ENCODE results near the gene SS18L1.

The SS18L1 gene

DNA sequence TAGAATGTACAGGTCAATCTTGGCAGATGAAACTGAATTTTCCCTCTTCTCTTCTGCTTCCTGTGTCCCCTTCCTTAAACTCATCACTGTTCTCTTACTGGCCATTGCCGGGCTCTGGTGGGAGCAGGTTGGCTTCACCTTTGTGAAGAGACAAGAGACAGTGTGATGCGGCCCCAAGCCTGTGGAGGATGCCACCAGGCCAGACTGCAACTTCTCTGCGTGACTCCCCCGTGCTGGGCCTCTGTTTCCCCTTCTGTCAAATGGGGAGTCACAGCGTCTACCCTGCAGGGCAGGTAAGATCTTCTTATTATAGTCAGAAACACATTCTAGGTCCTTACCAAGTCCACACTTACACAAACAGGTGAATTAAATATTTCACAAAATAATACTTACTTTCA lies 23.2 kb upstream of the SS18L1 start (continued):
- TF ChIP-seq, protein P1, sequence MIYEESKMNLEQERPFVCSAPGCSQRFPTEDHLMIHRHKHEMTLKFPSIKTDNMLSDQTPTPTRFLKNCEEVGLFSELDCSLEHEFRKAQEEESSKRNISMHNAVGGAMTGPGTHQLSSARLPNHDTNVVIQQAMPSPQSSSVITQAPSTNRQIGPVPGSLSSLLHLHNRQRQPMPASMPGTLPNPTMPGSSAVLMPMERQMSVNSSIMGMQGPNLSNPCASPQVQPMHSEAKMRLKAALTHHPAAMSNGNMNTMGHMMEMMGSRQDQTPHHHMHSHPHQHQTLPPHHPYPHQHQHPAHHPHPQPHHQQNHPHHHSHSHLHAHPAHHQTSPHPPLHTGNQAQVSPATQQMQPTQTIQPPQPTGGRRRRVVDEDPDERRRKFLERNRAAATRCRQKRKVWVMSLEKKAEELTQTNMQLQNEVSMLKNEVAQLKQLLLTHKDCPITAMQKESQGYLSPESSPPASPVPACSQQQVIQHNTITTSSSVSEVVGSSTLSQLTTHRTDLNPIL (CRISPR knock-in tag; IDR thresholded peaks at IDR 0.05; ENCODE audit: low read depth): no peak
- TF ChIP-seq ARNTL (CRISPR knock-in tag; IDR thresholded peaks at IDR 0.05; ENCODE audit: borderline replicate concordance, low read depth): no peak

DNA sequence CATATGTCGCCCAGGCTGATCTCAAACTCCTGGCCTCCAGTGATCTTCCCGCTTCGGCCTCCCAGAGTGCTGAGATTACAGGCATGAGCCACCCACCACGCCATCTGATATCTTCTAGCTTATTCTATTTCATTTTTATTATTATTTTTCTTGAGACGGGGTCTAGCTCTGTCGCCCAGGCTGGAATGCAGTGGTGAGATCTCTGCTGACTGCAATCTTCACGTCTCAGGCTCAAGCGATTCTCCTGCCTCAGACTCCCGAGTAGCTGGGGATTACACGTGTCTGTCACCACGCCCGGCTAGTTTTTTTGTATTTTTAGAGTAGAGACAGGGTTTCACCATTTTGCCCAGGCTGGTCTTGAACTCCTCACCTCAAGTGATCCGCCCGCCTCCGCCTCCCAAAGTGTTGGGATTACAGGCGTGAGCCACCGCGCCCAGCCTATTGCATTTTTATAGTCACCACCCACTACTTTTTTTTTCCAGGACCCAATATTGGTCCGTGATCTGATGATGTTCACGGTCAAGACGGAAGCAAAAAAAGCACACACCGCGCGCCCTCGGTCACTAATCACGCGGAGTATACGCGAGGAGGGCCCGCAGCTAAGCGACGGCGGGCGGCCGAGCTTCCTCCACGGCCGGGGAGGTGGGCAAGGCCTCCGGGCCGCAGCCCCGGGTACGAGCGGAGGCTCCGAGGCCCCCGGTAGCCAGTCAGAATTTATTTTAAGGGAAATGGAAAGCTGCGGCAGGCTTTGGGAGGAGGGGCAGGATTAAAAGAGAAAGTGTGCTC lies 22.4 kb upstream of the SS18L1 start:
- TF ChIP-seq TOX (CRISPR knock-in tag; IDR thresholded peaks at IDR 0.05; ENCODE audit: borderline replicate concordance) (no peak), ZNF70 (CRISPR knock-in tag; IDR thresholded peaks at IDR 0.05) (no peak)
- peak; percentile 16 for ATAC-seq

DNA sequence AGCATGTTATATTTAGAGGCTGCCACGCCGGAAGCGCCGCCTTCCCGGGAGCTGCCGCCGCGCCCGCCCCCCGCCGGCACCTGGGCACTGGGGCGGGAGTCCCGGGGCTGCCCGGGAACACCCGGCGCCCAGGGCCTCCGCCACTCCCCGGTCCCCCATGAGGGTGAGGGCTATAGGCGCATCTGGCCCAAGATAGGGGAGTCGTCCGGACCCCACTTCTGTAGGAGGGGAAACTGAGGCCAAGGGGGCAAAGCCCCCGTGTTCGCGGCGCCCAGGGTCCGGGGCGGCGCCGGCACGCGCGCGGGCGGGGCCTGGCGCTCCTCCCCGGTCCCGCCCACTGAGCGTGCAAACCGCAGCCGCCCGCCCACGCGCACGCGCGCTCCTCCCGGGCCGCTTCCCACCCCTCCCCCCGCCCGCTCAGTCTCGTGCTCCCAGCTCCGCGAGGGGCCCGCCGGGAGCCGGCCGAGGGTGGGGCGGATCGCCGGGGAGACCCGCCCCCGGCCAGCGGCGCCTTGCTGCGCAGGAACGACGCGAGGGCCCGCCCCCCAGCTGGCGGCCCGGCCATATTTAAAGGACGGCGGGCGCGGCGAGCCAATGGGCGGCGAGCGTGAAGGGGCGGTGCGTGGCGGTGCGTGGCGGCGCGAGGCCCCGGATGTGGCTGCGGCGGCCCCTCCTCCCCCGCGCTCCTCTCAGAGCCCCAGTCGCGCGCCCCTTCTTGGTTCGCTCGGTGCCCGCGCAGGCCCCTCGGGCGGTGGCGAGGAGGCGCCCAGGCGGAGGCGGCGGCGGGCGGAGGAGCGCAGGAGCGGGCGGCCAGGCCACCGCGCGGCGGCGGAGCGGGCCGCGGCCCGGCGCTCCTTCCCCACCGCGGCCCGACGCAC lies 21.6 kb upstream of the SS18L1 start, which contains the start of gene LSM14B:
TSS of gene LSM14B (plus strand) at position 700 of the 878 bp plus-strand sequence. CDS start 192 bp downstream, outside the sequence.
- TF ChIP-seq ZNF70 (CRISPR knock-in tag; IDR thresholded peaks at IDR 0.05): no peak
- no peak for TF ChIP-seq ZFP3 (CRISPR knock-in tag; IDR thresholded peaks at IDR 0.05)
- TF ChIP-seq OSR1 (CRISPR knock-in tag; IDR thresholded peaks at IDR 0.05): no peak
- TF ChIP-seq ZNF8 (CRISPR knock-in tag; IDR thresholded peaks at IDR 0.05): no peak
- ATAC-seq: peak; percentile 83

DNA sequence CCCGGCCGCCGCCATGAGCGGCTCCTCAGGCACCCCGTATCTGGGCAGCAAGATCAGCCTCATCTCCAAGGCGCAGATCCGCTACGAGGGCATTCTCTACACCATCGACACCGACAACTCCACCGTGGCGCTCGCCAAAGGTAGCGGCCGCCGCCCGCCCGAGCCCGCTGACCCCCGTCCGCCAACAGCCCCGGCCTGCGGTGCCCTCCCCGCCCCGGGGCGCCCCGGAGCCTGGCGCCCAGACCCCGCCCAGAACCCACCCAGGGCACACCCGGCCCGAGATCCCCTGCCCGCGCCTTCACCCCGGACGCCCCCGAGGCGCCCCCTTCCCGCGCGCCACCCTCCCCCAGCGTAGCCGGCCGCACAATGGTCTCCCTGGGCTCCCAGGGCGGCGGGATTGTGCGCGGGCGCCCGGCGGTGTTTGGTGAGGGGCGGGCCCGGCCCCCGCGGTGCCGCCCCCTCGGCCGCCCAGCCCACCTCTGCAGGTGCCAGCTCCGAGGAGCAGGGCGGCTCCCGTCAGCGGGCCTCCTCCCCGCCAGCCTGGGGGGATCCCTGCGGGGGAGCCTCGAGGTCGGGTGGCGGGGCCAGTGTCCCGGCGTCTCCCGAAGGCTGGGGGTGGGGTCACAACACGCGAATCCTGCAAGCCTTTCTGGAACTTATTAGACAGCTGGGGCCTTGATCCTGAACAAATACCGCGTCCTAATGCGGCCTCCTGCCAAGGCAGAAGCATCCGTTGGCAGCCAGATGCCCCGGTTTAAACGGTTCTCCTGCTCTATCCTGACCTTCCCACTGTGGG lies 20.7 kb upstream of the SS18L1 start:
- TF ChIP-seq ARNTL (CRISPR knock-in tag; IDR thresholded peaks at IDR 0.05; ENCODE audit: borderline replicate concordance, low read depth) (no peak), RARB (CRISPR knock-in tag; IDR thresholded peaks at IDR 0.05) (no peak), PPARA (CRISPR knock-in tag; IDR thresholded peaks at IDR 0.05; ENCODE audit: borderline replicate concordance) (no peak), CSDC2 (CRISPR knock-in tag; IDR thresholded peaks at IDR 0.05) (no peak), BACH2 (CRISPR knock-in tag; IDR thresholded peaks at IDR 0.05; ENCODE audit: borderline replicate concordance) (no peak), ZFP3 (CRISPR knock-in tag; IDR thresholded peaks at IDR 0.05) (no peak), TOX (CRISPR knock-in tag; IDR thresholded peaks at IDR 0.05; ENCODE audit: borderline replicate concordance) (no peak), ISL1 (CRISPR knock-in tag; IDR thresholded peaks at IDR 0.05) (no peak), TCF4 (CRISPR knock-in tag; IDR thresholded peaks at IDR 0.05; ENCODE audit: borderline replicate concordance) (no peak), ZNF8 (CRISPR knock-in tag; IDR thresholded peaks at IDR 0.05) (no peak), GLIS3 (CRISPR knock-in tag; IDR thresholded peaks at IDR 0.05) (no peak), ZFP30 (CRISPR knock-in tag; IDR thresholded peaks at IDR 0.05) (no peak), OSR1 (CRISPR knock-in tag; IDR thresholded peaks at IDR 0.05) (no peak), ZNF70 (CRISPR knock-in tag; IDR thresholded peaks at IDR 0.05) (no peak)
- TF ChIP-seq, protein P2, sequence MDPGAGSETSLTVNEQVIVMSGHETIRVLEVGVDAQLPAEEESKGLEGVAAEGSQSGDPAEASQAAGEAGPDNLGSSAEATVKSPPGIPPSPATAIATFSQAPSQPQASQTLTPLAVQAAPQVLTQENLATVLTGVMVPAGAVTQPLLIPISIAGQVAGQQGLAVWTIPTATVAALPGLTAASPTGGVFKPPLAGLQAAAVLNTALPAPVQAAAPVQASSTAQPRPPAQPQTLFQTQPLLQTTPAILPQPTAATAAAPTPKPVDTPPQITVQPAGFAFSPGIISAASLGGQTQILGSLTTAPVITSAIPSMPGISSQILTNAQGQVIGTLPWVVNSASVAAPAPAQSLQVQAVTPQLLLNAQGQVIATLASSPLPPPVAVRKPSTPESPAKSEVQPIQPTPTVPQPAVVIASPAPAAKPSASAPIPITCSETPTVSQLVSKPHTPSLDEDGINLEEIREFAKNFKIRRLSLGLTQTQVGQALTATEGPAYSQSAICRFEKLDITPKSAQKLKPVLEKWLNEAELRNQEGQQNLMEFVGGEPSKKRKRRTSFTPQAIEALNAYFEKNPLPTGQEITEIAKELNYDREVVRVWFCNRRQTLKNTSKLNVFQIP (CRISPR knock-in tag; IDR thresholded peaks at IDR 0.05; ENCODE audit: borderline replicate concordance, low read depth): no peak
- TF ChIP-seq, protein P3, sequence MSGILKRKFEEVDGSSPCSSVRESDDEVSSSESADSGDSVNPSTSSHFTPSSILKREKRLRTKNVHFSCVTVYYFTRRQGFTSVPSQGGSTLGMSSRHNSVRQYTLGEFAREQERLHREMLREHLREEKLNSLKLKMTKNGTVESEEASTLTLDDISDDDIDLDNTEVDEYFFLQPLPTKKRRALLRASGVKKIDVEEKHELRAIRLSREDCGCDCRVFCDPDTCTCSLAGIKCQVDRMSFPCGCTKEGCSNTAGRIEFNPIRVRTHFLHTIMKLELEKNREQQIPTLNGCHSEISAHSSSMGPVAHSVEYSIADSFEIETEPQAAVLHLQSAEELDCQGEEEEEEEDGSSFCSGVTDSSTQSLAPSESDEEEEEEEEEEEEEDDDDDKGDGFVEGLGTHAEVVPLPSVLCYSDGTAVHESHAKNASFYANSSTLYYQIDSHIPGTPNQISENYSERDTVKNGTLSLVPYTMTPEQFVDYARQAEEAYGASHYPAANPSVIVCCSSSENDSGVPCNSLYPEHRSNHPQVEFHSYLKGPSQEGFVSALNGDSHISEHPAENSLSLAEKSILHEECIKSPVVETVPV (CRISPR knock-in tag; IDR thresholded peaks at IDR 0.05): no peak
- TF ChIP-seq, protein P4, sequence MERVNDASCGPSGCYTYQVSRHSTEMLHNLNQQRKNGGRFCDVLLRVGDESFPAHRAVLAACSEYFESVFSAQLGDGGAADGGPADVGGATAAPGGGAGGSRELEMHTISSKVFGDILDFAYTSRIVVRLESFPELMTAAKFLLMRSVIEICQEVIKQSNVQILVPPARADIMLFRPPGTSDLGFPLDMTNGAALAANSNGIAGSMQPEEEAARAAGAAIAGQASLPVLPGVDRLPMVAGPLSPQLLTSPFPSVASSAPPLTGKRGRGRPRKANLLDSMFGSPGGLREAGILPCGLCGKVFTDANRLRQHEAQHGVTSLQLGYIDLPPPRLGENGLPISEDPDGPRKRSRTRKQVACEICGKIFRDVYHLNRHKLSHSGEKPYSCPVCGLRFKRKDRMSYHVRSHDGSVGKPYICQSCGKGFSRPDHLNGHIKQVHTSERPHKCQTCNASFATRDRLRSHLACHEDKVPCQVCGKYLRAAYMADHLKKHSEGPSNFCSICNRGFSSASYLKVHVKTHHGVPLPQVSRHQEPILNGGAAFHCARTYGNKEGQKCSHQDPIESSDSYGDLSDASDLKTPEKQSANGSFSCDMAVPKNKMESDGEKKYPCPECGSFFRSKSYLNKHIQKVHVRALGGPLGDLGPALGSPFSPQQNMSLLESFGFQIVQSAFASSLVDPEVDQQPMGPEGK (CRISPR knock-in tag; IDR thresholded peaks at IDR 0.05; ENCODE audit: borderline replicate concordance): no peak
- TF ChIP-seq, protein P1 (CRISPR knock-in tag; IDR thresholded peaks at IDR 0.05; ENCODE audit: low read depth): no peak
- TF ChIP-seq, protein P5, sequence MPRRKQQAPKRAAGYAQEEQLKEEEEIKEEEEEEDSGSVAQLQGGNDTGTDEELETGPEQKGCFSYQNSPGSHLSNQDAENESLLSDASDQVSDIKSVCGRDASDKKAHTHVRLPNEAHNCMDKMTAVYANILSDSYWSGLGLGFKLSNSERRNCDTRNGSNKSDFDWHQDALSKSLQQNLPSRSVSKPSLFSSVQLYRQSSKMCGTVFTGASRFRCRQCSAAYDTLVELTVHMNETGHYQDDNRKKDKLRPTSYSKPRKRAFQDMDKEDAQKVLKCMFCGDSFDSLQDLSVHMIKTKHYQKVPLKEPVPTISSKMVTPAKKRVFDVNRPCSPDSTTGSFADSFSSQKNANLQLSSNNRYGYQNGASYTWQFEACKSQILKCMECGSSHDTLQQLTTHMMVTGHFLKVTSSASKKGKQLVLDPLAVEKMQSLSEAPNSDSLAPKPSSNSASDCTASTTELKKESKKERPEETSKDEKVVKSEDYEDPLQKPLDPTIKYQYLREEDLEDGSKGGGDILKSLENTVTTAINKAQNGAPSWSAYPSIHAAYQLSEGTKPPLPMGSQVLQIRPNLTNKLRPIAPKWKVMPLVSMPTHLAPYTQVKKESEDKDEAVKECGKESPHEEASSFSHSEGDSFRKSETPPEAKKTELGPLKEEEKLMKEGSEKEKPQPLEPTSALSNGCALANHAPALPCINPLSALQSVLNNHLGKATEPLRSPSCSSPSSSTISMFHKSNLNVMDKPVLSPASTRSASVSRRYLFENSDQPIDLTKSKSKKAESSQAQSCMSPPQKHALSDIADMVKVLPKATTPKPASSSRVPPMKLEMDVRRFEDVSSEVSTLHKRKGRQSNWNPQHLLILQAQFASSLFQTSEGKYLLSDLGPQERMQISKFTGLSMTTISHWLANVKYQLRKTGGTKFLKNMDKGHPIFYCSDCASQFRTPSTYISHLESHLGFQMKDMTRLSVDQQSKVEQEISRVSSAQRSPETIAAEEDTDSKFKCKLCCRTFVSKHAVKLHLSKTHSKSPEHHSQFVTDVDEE (CRISPR knock-in tag; IDR thresholded peaks at IDR 0.05): no peak
- peak; percentile 29 for ATAC-seq

Data from SK-N-SH treated with all-trans-retinoic acid at 6 μM for 48 hours (cell line).